B cell (primary cell): Measurements from ENCODE around the gene MIGA1. TPM values are rescaled to one million over a fixed set of nuclear protein-coding genes. Genes with fewer than 3 reads are reported as not detected.

ENCODE experiments used
- ATAC-seq: fragments of 200-7000 bp; cut with Tn5 transposase; one replicate; pipeline ENCODE4 v1.10.0; 2021; ENCODE audit warnings: low read depth, mild to moderate bottlenecking, moderate number of reproducible peaks, moderate library complexity
- CTCF ChIA-PET: fragments of 350-600 bp; sonication (Branson Sonifier 250); formaldehyde crosslinking; loops from one replicate; lab custom pipeline; 2021; ENCODE audit warnings: antibody characterized with exemption, inconsistent platforms; lab: Charles Lee
- POLR2A ChIA-PET: fragments of 350-600 bp; sonication (Branson Sonifier 250); formaldehyde crosslinking; loops from one replicate; lab custom pipeline; 2021; ENCODE audit warnings: antibody characterized with exemption; lab: Charles Lee
- DNase-seq: peaks from one replicate; pipeline ENCODE4 v3.0.0; 2013
- H2AFZ ChIP-seq: 2 replicates; pipeline ENCODE4 v1.6.1; 2012; ENCODE audit warnings: mild to moderate bottlenecking, low read depth, low read length; ENCODE audit not compliant: insufficient read depth, poor library complexity, severe bottlenecking
- H3K27ac ChIP-seq, 2 donors: 1 replicate in 1 of 2; 2 replicates in 1 of 2; pipeline ENCODE4 v1.5.1; 2012 to 2013; ENCODE audit warnings: low read length in 2 of 2, mild to moderate bottlenecking in 2 of 2, moderate library complexity in 1 of 2
- H3K27me3 ChIP-seq, 4 experiments: fragments of 200-600 bp in 1 of 4; sonication (generic) in 1 of 4; replicated peaks in 1 of 4; 1 replicate in 2 of 4; 2 replicates in 2 of 4; pipeline versions ENCODE4 v1.6.1 to v1.7.0; 2013 to 2016; ENCODE audit warnings: low read length in 3 of 4, mild to moderate bottlenecking in 2 of 4, mixed read lengths in 1 of 4, moderate library complexity in 1 of 4; ENCODE audit not compliant: insufficient read depth in 4 of 4, control insufficient read depth in 3 of 4; ENCODE audit errors: control extremely low read depth in 1 of 4
- H3K36me3 ChIP-seq, 2 experiments: replicated peaks in 1 of 2; 1 replicate in 1 of 2; 2 replicates in 1 of 2; pipeline versions ENCODE4 v1.6.1 to v1.7.1; 2013; ENCODE audit warnings: low read length in 1 of 2; ENCODE audit not compliant: insufficient read depth in 2 of 2, control insufficient read depth in 1 of 2; ENCODE audit errors: control extremely low read depth in 1 of 2, extremely low read depth in 1 of 2
- H3K4me1 ChIP-seq, 2 donors: fragments of 200-600 bp in 1 of 2; sonication (generic) in 1 of 2; 1 replicate in 1 of 2; 2 replicates in 1 of 2; pipeline versions ENCODE4 v1.5.1 to v1.6.1; 2013 to 2017; ENCODE audit warnings: low read length in 2 of 2; ENCODE audit not compliant: control insufficient read depth in 2 of 2, insufficient read depth in 2 of 2
- H3K4me2 ChIP-seq: replicated peaks from 2 replicates; pipeline ENCODE3; 2012; ENCODE audit warnings: mild to moderate bottlenecking, low read depth, low read length; ENCODE audit not compliant: poor library complexity, severe bottlenecking
- H3K4me3 ChIP-seq, 5 experiments: fragments of 200-600 bp in 1 of 5; sonication (generic) in 1 of 5; 1 replicate in 3 of 5; 2 replicates in 2 of 5; pipeline versions ENCODE4 v1.5.1 to v1.7.0; 2011 to 2016; ENCODE audit warnings: low read length in 4 of 5, mild to moderate bottlenecking in 4 of 5, low read depth in 2 of 5, control low read depth in 1 of 5, moderate library complexity in 1 of 5; ENCODE audit not compliant: insufficient read depth in 1 of 5; ENCODE audit errors: control extremely low read depth in 1 of 5, extremely low read depth in 1 of 5
- H3K79me2 ChIP-seq: fragments of 200-600 bp; sonication (generic); one replicate; pipeline ENCODE4 v1.6.0; 2016; ENCODE audit warnings: low read length; ENCODE audit not compliant: control insufficient read depth, insufficient read depth
- H3K9ac ChIP-seq: fragments of 200-600 bp; sonication (generic); 2 replicates; pipeline ENCODE4 v1.6.1; 2017; ENCODE audit warnings: mild to moderate bottlenecking, low read length, moderate library complexity
- H3K9me3 ChIP-seq, 3 donors: one replicate each; pipeline versions ENCODE4 v1.6.1 to v1.7.1; 2013; ENCODE audit warnings: low read length in 2 of 3; ENCODE audit not compliant: control insufficient read depth in 2 of 3, insufficient read depth in 1 of 3; ENCODE audit errors: control extremely low read depth in 1 of 3
- H4K20me1 ChIP-seq: 2 replicates; pipeline ENCODE4 v1.6.0; 2012; ENCODE audit warnings: mild to moderate bottlenecking, low read length; ENCODE audit not compliant: insufficient read depth, control insufficient read depth, poor library complexity, severe bottlenecking
- H3K27ac Mint-ChIP-seq: one replicate; pipeline ENCODE4 v1.8.0; 2021; ENCODE audit warnings: mixed read lengths
- H3K27me3 Mint-ChIP-seq: one replicate; pipeline ENCODE4 v1.8.0; 2021; ENCODE audit warnings: mixed read lengths
- H3K4me1 Mint-ChIP-seq: one replicate; pipeline ENCODE4 v1.8.0; 2021; ENCODE audit warnings: mixed read lengths
- H3K4me3 Mint-ChIP-seq: one replicate; pipeline ENCODE4 v1.8.0; 2021; ENCODE audit warnings: mixed read lengths
- H3K9me3 Mint-ChIP-seq: one replicate; pipeline ENCODE4 v1.8.0; 2022; ENCODE audit warnings: mixed read lengths; ENCODE audit not compliant: insufficient read depth
- EZH2 ChIP-seq: IDR thresholded peaks from 2 replicates; pipeline ENCODE4 v1.6.1; 2012; ENCODE audit warnings: borderline replicate concordance, low read depth, mild to moderate bottlenecking, moderate library complexity, low read length; ENCODE audit not compliant: insufficient read depth, poor library complexity, severe bottlenecking
- WGBS: methylation state at CpG from one replicate; pipeline ENCODE4 v1.1.5; 2013; ENCODE audit warnings: missing lambda C conversion rate; ENCODE audit not compliant: insufficient coverage; 5-methylcytosine and 5-hydroxymethylcytosine counted together
- intact Hi-C: fragments of 100-400 bp; cut with micrococcal nuclease; formaldehyde crosslinking; loops from one replicate; pipeline ENCODE4 v1.10.0; 2022
- polyA plus RNA-seq: library from polyadenylated mRNA; depleted of rRNA; stranded (reverse); fragments of >200 nt; gene quantifications from 2 replicates; pipeline ENCODE4 v1.2.3, GENCODE V29; 2012
- total RNA-seq, 2 donors: library from RNA; stranded (reverse); fragments of 120-200 nt in 1 of 2; gene quantifications; 1 replicate in 1 of 2; 2 replicates in 1 of 2; pipeline versions ENCODE4 v1.2.3 to v1.2.4, GENCODE V29; 2013 to 2022
- TF ChIP-seq, protein P1 (sequence below): fragments of 200-600 bp; IDR thresholded peaks from one replicate; pipeline ENCODE4 v1.8.0; 2022; ENCODE audit warnings: antibody characterized with exemption, mild to moderate bottlenecking

MIGA1 gene
- total and polyA plus RNA-seq, 2 donors (not counting 1 experiment from before 2014, with no cell fraction given): 5.0 to 18.0 TPM

DNA sequence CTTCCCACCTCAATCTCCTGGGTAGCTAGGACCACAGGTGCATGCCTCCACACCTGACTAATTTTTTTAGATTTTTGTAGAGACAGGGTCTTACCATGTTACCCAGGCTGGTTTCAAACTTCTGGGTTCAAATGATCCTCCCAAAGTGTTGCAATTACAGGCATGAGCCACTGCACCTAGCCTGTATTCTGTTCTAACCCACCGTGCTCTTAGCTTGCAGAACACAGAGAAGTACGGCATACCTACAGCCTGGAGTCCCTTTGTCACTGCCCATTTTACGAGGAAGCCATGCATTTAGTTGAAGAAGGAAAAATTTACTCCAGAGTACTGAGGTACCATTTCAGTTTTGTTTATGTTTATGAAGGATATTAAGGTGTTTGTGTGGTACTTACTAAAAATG is 79.3 kb downstream of the MIGA1 start:
- H3K4me2 ChIP-seq: no peak overlapping the region
- Mint-ChIP-seq H3K4me1 (peaks cover 3% of the 10 kb centered on the region), H3K27ac (no peak overlapping the region), H3K27me3 (no peaks in the 10 kb centered on the region), H3K9me3 (peaks cover 19% of the 10 kb centered on the region), H3K4me3 (no peak overlapping the region)
- no peak overlapping the region for H3K9ac ChIP-seq
- no peak overlapping the region for H2AFZ ChIP-seq
- H3K27me3 ChIP-seq: no peaks in the 10 kb centered on the region
- no peaks in the 10 kb centered on the region for H3K79me2 ChIP-seq
- TF ChIP-seq, protein P1, sequence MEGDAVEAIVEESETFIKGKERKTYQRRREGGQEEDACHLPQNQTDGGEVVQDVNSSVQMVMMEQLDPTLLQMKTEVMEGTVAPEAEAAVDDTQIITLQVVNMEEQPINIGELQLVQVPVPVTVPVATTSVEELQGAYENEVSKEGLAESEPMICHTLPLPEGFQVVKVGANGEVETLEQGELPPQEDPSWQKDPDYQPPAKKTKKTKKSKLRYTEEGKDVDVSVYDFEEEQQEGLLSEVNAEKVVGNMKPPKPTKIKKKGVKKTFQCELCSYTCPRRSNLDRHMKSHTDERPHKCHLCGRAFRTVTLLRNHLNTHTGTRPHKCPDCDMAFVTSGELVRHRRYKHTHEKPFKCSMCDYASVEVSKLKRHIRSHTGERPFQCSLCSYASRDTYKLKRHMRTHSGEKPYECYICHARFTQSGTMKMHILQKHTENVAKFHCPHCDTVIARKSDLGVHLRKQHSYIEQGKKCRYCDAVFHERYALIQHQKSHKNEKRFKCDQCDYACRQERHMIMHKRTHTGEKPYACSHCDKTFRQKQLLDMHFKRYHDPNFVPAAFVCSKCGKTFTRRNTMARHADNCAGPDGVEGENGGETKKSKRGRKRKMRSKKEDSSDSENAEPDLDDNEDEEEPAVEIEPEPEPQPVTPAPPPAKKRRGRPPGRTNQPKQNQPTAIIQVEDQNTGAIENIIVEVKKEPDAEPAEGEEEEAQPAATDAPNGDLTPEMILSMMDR: no peak
- TF ChIP-seq EZH2: no peak
- H4K20me1 ChIP-seq: no peaks in the 10 kb centered on the region
- H3K9me3 ChIP-seq: peaks cover 0 to 4% (median 0%) of the 10 kb centered on the region in 3 donors
- ChIA-PET POLR2A (no interaction called here), CTCF (no interaction called here)
- ATAC-seq (no peak), DNase-seq (no peak)
- no peaks in the 10 kb centered on the region for H3K4me1 ChIP-seq
- intact Hi-C loops: no loop called here
- H3K36me3 ChIP-seq: peaks cover 0 to 13% of the 10 kb centered on the region in 2 experiments
- H3K27ac ChIP-seq: no peak overlapping the region
- WGBS: 100% methylated on average over 2 of the region's 3 CpGs
- no peak overlapping the region for H3K4me3 ChIP-seq

DNA sequence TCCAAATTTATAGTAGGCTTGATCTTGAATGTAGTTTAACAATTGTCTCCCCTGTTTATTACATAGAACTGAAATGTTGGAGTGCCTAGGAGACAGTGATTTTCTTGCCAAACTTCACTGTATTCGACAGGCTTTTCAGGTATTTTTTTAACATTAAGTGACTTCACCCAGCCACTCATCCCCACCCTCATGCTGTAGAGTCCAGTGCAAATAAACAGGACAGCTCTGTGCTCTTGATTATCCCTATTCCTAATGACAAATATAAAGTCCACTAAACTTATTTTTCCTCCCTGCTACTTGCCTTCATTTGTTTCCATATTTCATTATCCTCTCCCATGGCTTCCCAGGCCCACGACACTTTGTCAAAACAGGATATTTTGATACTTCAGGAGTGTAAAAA is 79.8 kb downstream of the MIGA1 start:
- peaks cover 3% of the 10 kb centered on the region for H3K4me1 Mint-ChIP-seq

More for the DNA sequence above, 79.8 kb downstream of the MIGA1 start:
- Histone ChIP-seq H3K4me3 (no peak overlapping the region), H3K4me1 (no peaks in the 10 kb centered on the region), H3K27ac (no peak overlapping the region), H3K9me3 (peaks cover 0 to 4% (median 0%) of the 10 kb centered on the region in 3 donors), H3K4me2 (no peak overlapping the region), H4K20me1 (no peaks in the 10 kb centered on the region), H3K36me3 (peaks cover 0 to 13% of the 10 kb centered on the region in 2 experiments), H3K27me3 (no peaks in the 10 kb centered on the region), H2AFZ (no peak overlapping the region), H3K79me2 (no peaks in the 10 kb centered on the region), H3K9ac (no peak overlapping the region)
- WGBS: 100% methylated on average over 1 of the region's 2 CpGs
- Mint-ChIP-seq H3K27me3 (no peaks in the 10 kb centered on the region), H3K27ac (no peak overlapping the region), H3K9me3 (peaks cover 19% of the 10 kb centered on the region), H3K4me3 (no peak overlapping the region)
- intact Hi-C loops: no loop called here
- TF ChIP-seq EZH2: no peak
- TF ChIP-seq, protein P1: no peak
- DNase-seq: no peak
- CTCF ChIA-PET: no interaction called here
- ATAC-seq: no peak
- POLR2A ChIA-PET: no interaction called here
